GM19351 (cell line): ENCODE results near the gene NEXN.

Source experiments
- ATAC-seq: cut with Tn5 transposase; IDR thresholded peaks from one replicate; pipeline ENCODE4 v1.9.1; 2021; ENCODE audit warnings: mild to moderate bottlenecking, moderate library complexity; ENCODE audit not compliant: unreplicated experiment

NEXN gene

DNA sequence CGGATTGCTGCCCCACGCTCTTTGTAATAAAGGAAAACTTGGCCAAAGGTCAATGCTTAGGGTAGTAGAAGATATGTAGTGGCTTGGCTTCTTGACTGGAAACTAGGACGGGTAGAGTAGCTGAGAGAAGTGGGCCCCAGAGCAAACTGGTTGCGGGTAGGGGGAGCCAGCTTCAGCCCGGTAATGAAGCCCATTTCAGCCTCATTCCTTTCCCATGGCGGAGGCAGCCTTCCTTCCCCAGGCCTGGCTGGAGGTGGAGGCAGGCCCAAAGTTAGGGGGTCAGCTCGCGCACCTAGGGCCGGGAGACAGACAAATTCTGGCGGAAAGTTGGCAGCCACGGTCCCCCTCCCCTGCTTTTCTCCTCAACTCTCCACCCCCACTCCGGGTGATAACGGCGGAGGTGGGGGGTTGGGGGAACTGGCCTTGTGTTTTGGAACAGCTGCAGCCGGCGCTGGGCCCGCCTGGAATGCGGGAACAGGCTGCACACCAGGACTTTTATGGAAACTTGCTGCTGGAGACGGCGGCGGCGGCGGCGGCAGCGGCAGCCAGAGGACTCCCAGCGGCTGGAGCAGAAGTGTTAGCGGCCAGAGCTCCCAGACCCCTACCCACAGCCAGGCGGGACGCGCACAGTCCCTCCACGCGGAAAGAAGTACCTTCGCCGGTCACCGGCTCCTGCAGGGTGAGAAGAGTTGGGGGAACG lies at the start of gene NEXN:
Gene NEXN (plus strand): TSS at position 544 of the 700 bp plus-strand sequence. CDS start 27,483 bp downstream, outside the sequence.
- ATAC-seq, result peak; percentile 39

DNA sequence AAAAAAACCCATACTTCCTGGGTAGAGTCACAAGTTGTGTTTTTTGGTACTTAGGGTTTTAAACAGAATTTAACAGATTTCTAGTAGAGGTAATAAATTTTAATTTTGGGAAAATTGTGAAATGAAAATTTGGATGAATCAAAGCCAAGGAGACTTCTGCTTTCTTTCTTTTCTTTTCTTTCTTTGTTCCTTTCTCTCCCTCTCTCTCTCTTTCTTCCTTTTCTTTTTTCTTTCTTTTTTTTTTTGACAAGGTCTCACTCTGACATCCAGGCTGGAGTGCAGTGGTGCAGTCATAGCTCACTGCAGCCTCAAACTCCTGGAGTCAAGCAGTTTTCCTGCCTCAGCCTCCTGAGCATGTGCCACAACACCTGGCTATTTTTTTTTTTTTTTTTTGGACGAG lies 46.9 kb upstream of the NEXN start:
- ATAC-seq, result no peak

DNA sequence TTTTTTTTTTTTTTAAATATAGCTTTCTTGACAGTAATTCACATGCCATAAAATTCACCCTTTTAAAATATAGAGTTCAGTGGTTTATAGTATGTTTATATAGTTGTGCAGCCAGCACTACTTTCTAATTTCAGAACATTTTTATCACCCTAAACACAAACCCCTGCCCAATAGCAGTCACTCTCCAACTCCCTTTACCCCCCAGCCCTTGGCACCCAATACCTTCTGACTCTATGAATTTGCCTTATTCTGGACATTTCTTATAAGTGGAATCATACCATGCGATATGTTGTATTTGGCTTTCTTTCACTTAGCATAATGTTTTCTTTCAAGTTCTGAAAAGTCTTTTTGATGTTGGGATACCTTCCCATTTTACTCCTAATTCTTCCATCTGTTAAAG lies 42.5 kb upstream of the NEXN start:
- no peak for ATAC-seq

DNA sequence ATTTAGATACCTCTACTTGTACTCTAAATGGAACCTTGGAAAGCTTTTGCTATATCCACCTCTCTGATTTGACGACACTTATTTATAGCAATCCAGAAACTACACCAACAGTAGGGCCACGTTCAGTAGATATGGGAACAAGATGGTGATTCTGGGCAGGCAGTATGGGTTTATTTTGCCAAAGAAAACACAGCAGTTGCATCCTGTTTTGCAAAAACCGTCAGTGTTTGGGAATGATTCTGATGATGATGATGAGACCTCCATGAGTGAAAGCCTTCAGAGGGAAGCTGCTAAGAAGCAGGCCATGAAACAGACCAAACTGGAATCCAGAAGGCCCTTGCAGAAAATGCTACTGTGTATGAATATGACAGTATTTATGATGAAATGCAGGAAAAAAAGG lies 41.5 kb upstream of the NEXN start:
- no peak for ATAC-seq

DNA sequence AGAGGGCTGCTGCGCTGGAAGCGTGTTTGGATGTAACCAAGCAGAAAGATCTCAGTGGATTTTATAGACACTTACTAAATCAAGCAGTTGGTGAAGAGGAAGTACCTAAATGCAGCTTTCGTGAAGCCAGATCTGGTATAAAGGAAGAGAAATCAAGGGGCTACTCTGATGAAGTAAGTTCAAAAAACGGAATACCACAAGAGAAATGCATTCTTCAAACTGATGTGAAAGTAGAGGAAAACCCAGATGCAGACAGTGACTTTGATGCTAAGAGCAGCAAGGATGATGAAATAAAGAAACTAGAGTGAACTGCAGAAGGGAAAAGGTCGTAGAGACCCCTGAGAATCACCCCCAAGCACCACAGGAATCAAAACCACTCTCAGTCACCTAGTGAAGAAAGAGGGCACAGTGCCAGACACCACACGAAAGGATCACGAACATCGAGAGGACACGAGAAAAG lies 40.8 kb upstream of the NEXN start:
- ATAC-seq, result no peak

DNA sequence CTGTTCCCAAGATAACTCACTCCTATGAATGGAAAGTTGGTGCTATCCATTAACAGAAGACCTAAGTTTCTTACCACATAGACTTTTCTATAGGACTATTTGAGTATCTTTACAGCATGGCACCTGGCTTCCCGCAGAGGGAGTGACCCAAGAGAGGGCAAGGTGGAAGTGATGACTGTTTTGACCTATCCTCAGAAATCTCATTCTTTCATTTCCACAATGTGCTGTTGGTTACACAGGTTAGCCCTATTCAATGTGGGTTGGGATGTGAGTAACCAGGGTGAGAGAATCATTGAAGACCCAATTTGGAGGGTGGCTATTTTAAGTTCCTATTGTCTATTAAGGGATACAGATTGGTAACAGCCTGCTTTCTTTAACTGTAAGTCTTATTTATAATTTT lies 38.3 kb upstream of the NEXN start:
- no peak for ATAC-seq

- no peak for ATAC-seq
Measured at GRCh38 chr1:77857552-77857951, 30.9 kb upstream of the NEXN start.

- no peak for ATAC-seq
Measured at GRCh38 chr1:77858725-77859124, 29.7 kb upstream of the NEXN start.

DNA sequence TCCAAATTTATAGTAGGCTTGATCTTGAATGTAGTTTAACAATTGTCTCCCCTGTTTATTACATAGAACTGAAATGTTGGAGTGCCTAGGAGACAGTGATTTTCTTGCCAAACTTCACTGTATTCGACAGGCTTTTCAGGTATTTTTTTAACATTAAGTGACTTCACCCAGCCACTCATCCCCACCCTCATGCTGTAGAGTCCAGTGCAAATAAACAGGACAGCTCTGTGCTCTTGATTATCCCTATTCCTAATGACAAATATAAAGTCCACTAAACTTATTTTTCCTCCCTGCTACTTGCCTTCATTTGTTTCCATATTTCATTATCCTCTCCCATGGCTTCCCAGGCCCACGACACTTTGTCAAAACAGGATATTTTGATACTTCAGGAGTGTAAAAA lies 29.2 kb upstream of the NEXN start:
- no peak for ATAC-seq

DNA sequence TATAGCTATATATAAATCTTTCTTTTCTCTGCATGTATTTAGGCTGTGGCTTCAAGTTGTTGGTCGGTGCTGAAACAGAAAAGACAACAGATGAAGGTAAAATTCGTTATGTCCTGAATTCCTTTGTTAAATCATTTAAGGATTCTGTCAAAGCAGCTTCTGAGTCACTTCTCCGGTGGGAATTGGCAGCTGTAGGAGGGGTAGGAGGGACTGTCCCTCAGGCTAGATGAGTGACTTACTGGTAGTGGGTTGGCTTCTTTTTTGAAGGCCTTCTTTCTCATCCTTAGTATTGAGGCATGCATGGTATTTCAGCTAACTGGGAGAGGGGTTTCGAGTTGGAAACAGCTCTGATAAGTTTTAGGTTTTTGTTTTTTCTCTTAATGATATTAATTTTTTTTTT lies 22.1 kb upstream of the NEXN start:
- ATAC-seq, result no peak

DNA sequence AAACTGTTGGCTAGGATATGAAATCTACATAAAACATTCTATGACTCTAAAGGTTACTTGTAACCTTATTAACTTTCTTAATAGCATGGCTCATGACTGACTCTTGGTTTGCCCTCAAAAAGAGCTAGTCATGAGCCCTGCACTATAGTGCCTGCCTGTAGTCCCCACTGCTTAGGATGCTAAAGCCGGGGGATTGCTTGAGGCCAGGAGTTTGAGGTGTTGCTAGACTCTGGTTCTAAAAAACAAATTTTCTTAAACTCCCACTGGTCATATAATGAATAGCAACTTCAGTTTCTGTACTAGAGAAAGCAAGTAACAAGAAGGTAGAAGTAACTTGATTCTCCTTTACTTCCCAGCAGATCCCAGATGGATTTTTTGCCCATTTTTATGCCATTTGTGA lies 15.8 kb upstream of the NEXN start:
- ATAC-seq, result no peak

DNA sequence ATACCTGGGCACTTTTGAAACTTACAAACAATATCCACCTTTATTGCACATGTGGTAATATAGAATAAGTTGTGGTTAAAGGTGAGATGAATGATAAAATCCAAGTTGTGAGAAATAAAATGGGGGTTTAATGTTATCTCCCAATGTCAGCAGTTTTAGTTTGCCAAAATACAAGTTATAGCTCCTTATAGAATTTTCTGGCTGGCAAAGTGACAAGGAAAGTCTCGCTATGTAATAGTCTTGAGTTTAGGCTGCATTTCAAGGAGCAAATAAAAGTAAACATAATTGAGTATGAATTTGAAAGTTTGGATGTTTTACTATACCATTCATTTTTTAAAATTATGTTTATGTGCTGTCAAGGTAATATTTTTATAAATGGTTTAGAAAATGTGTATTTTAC lies 15.0 kb upstream of the NEXN start:
- ATAC-seq, result no peak

DNA sequence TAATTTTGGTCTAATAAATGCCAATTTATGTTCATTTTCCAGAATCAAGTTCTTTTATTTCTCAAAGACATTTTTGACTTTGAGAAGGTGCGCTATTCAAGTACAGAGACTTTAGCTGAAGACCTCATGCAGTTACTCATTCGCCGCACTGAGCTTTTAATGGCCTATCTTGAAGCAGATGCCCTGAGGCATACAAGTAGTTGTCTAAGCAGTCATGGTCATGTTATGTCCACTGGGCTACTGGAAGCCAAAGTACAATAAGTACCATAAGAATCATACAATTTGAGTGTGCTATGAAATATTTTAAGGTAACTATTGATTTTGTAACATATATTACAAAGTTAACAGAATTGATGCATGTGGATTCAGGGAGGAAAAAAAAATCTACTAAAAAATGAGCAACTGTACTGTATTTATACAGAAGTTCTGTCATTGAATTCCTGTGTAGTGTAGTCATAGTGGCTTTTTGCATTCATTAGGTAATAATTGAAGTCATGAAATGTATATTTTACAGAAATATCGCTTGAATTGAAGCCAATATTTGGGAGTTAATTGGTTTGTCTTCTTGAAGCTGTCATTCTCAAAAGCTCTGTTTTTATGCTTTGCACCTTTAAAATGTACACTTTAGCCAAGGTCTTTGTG lies 13.5 kb upstream of the NEXN start:
- no peak for ATAC-seq

- no peak for ATAC-seq
Measured at GRCh38 chr1:77876884-77877283, 11.5 kb upstream of the NEXN start.

GRCh38 chr1:77881061-77881460 lies 7.4 kb upstream of the NEXN start:
- ATAC-seq, result no peak

DNA sequence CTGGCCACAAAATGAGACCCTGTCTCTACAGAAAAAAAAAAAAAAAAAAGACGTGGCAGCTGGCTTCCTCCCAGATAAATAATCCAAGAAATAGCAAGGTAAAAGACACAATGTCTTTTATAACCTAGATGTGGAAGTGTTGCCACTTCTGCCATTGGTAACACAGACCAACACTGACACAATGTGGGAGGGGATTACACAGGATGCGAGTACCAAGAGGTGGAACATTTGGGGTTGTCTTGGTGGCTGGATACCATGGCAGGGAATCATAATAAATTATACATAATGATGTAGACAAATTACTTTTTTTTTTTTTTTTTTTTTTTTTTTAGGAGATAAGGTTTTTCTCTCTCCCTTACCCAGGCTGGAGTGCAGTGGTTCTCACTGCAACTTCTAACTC lies 6.0 kb upstream of the NEXN start:
- no peak for ATAC-seq

GRCh38 chr1:77888781-77889642 lies 588 bp downstream of the NEXN start:
- ATAC-seq, result peak; percentile 65

- no peak for ATAC-seq
Measured at GRCh38 chr1:77889671-77890070, 1.2 kb downstream of the NEXN start.

DNA sequence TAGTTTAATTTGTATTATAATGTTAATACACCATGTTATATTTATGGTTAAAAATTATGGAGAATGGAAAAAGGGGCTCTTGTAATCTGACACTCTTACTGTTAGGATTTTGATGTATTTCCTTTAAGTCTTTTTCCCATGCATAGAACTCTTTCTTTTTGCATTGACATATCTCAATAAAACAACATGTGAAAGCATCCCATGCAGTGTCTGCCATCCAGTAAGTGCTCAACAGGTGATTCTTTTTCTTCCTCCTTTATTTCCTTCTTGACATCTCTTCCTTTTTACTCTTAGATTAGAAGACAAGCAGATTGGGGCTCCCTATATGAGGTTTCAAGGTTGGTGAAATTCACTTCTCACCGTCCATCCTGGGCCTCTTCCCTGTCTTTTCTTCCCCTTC lies 2.8 kb downstream of the NEXN start:
- ATAC-seq, result no peak

- no peak for ATAC-seq
Measured at GRCh38 chr1:77899647-77900320, 11.4 kb downstream of the NEXN start.

- peak; percentile 85 for ATAC-seq
Measured at GRCh38 chr1:77900687-77901293, 12.4 kb downstream of the NEXN start.
